ENCODE results near the gene CELA3A. TPM values are rescaled to one million over a fixed set of nuclear protein-coding genes. Genes with fewer than 3 reads are reported as not detected.
A peak's percentile ranks its signal among the peaks of the same experiment; 100 is the strongest.

The CELA3A gene
- total and polyA plus RNA-seq, 2 of the 13 experiments (the other 11 are each of a cell fraction or from before 2014, with no cell fraction given) = 0.09 TPM; not detected in 1

GRCh38 chr1:22052115-22053016 lies 50.9 kb downstream of the CELA3A start, which contains the start of gene CDC42 (continued):
- TF ChIP-seq E2F2 (CRISPR knock-in tag; IDR thresholded peaks at IDR 0.05; ENCODE audit: borderline replicate concordance) (no peak), ARNT (IDR thresholded peaks at IDR 0.05) (no peak), ZNF574 (CRISPR knock-in tag; IDR thresholded peaks at IDR 0.05) (peak; percentile 95), GTF3A (CRISPR knock-in tag; conservative IDR thresholded peaks at IDR 0.05) (0 out of 2 replicates have a peak, but pooled peaks have one; percentile 49), TP53 (CRISPR knock-in tag; conservative IDR thresholded peaks at IDR 0.05) (no peak), UBTF (CRISPR knock-in tag; IDR thresholded peaks at IDR 0.05) (peak; percentile 78), ZNF850 (CRISPR knock-in tag; conservative IDR thresholded peaks at IDR 0.05) (0 out of 2 replicates have a peak, but pooled peaks have one; percentile 55), EZH2 (conservative IDR thresholded peaks at IDR 0.05; ENCODE audit: low read depth, low read length) (no peak)
- TF ChIP-seq, protein P1, sequence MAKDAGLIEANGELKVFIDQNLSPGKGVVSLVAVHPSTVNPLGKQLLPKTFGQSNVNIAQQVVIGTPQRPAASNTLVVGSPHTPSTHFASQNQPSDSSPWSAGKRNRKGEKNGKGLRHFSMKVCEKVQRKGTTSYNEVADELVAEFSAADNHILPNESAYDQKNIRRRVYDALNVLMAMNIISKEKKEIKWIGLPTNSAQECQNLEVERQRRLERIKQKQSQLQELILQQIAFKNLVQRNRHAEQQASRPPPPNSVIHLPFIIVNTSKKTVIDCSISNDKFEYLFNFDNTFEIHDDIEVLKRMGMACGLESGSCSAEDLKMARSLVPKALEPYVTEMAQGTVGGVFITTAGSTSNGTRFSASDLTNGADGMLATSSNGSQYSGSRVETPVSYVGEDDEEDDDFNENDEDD (CRISPR knock-in tag; IDR thresholded peaks at IDR 0.05; ENCODE audit: borderline replicate concordance) = peak; percentile 41; the same call in 1 of the 2 replicates
- TF ChIP-seq, protein P2, sequence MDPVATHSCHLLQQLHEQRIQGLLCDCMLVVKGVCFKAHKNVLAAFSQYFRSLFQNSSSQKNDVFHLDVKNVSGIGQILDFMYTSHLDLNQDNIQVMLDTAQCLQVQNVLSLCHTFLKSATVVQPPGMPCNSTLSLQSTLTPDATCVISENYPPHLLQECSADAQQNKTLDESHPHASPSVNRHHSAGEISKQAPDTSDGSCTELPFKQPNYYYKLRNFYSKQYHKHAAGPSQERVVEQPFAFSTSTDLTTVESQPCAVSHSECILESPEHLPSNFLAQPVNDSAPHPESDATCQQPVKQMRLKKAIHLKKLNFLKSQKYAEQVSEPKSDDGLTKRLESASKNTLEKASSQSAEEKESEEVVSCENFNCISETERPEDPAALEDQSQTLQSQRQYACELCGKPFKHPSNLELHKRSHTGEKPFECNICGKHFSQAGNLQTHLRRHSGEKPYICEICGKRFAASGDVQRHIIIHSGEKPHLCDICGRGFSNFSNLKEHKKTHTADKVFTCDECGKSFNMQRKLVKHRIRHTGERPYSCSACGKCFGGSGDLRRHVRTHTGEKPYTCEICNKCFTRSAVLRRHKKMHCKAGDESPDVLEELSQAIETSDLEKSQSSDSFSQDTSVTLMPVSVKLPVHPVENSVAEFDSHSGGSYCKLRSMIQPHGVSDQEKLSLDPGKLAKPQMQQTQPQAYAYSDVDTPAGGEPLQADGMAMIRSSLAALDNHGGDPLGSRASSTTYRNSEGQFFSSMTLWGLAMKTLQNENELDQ (CRISPR knock-in tag; IDR thresholded peaks at IDR 0.05; ENCODE audit: borderline replicate concordance) = no peak
- TF ChIP-seq, protein P3, sequence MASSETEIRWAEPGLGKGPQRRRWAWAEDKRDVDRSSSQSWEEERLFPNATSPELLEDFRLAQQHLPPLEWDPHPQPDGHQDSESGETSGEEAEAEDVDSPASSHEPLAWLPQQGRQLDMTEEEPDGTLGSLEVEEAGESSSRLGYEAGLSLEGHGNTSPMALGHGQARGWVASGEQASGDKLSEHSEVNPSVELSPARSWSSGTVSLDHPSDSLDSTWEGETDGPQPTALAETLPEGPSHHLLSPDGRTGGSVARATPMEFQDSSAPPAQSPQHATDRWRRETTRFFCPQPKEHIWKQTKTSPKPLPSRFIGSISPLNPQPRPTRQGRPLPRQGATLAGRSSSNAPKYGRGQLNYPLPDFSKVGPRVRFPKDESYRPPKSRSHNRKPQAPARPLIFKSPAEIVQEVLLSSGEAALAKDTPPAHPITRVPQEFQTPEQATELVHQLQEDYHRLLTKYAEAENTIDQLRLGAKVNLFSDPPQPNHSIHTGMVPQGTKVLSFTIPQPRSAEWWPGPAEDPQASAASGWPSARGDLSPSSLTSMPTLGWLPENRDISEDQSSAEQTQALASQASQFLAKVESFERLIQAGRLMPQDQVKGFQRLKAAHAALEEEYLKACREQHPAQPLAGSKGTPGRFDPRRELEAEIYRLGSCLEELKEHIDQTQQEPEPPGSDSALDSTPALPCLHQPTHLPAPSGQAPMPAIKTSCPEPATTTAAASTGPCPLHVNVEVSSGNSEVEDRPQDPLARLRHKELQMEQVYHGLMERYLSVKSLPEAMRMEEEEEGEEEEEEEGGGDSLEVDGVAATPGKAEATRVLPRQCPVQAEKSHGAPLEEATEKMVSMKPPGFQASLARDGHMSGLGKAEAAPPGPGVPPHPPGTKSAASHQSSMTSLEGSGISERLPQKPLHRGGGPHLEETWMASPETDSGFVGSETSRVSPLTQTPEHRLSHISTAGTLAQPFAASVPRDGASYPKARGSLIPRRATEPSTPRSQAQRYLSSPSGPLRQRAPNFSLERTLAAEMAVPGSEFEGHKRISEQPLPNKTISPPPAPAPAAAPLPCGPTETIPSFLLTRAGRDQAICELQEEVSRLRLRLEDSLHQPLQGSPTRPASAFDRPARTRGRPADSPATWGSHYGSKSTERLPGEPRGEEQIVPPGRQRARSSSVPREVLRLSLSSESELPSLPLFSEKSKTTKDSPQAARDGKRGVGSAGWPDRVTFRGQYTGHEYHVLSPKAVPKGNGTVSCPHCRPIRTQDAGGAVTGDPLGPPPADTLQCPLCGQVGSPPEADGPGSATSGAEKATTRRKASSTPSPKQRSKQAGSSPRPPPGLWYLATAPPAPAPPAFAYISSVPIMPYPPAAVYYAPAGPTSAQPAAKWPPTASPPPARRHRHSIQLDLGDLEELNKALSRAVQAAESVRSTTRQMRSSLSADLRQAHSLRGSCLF (CRISPR knock-in tag; IDR thresholded peaks at IDR 0.05; ENCODE audit: borderline replicate concordance) = no peak
